Epidermal melanocyte (primary cell): ENCODE data around the gene STAT5B.

ENCODE experiments used
- DNase-seq: peaks from one replicate; pipeline ENCODE4 v3.0.0; 2011; ENCODE audit warnings: low spot score; ENCODE audit not compliant: insufficient read length

STAT5B gene

GRCh38 chr17:42285346-42286050 lies 9.3 kb upstream of the STAT5B start:
- DNase-seq = no peak

GRCh38 chr17:42284566-42284965 lies 8.4 kb upstream of the STAT5B start:
- DNase-seq = no peak

- DNase-seq = no peak
Observed at GRCh38 chr17:42284024-42284369, 7.8 kb upstream of the STAT5B start.

- no peak for DNase-seq
Observed at GRCh38 chr17:42283241-42284023, 7.2 kb upstream of the STAT5B start.

GRCh38 chr17:42282478-42283080 lies 6.4 kb upstream of the STAT5B start:
- DNase-seq = no peak

- DNase-seq = no peak
Observed at GRCh38 chr17:42281571-42282096, 5.4 kb upstream of the STAT5B start.

- no peak for DNase-seq
Observed at GRCh38 chr17:42279776-42280630, 3.8 kb upstream of the STAT5B start.

- DNase-seq = no peak
Observed at GRCh38 chr17:42277342-42277712, 1.1 kb upstream of the STAT5B start.

- no peak for DNase-seq
Observed at GRCh38 chr17:42276609-42277341, 584 bp upstream of the STAT5B start.

GRCh38 chr17:42275527-42276358 lies 448 bp downstream of the STAT5B start:
- no peak for DNase-seq

GRCh38 chr17:42274812-42275526 lies 1.2 kb downstream of the STAT5B start:
- DNase-seq = no peak

- no peak for DNase-seq
Observed at GRCh38 chr17:42274253-42274542, 2.0 kb downstream of the STAT5B start.

GRCh38 chr17:42273474-42274252 lies 2.5 kb downstream of the STAT5B start:
- no peak for DNase-seq

GRCh38 chr17:42272162-42272907 lies 3.9 kb downstream of the STAT5B start:
- DNase-seq = no peak

- no peak for DNase-seq
Observed at GRCh38 chr17:42271779-42272035, 4.5 kb downstream of the STAT5B start.

GRCh38 chr17:42271006-42271778 lies 5.0 kb downstream of the STAT5B start:
- no peak for DNase-seq

- DNase-seq = no peak
Observed at GRCh38 chr17:42270596-42270995, 5.6 kb downstream of the STAT5B start.

- no peak for DNase-seq
Observed at GRCh38 chr17:42270170-42270535, 6.0 kb downstream of the STAT5B start.
